HG03439 (cell line): ENCODE data around the gene CLNK.
"Not testable (repeated sequence)": the region's sequence is repeated elsewhere in the genome, so short reads cannot be mapped to it uniquely, and the experiment has no call there.

Experiments
- ATAC-seq: cut with Tn5 transposase; IDR thresholded peaks from one replicate; pipeline ENCODE4 v1.9.1; 2021; ENCODE audit warnings: mild to moderate bottlenecking, moderate library complexity; ENCODE audit not compliant: unreplicated experiment

Gene CLNK

GRCh38 chr4:10579648-10580047 lies 104.9 kb downstream of the CLNK start:
- ATAC-seq, result no peak

GRCh38 chr4:10577508-10578426 lies 106.8 kb downstream of the CLNK start:
- ATAC-seq, result peak; percentile 70

GRCh38 chr4:10577018-10577417 lies 107.5 kb downstream of the CLNK start:
- peak; percentile 57 for ATAC-seq

GRCh38 chr4:10576236-10576635 lies 108.3 kb downstream of the CLNK start:
- ATAC-seq, result no peak

- ATAC-seq, result no peak
Measured at GRCh38 chr4:10575414-10575813, 109.2 kb downstream of the CLNK start.

- not testable (repeated sequence) for ATAC-seq
Measured at GRCh38 chr4:10574553-10574952, 110.0 kb downstream of the CLNK start.

GRCh38 chr4:10571909-10572308 lies 112.7 kb downstream of the CLNK start:
- no peak for ATAC-seq

GRCh38 chr4:10569491-10569890 lies 115.1 kb downstream of the CLNK start:
- ATAC-seq, result no peak

- ATAC-seq, result no peak
Measured at GRCh38 chr4:10567766-10568165, 116.8 kb downstream of the CLNK start.

GRCh38 chr4:10565166-10565780 lies 119.3 kb downstream of the CLNK start:
- ATAC-seq, result no peak

- ATAC-seq, result peak; percentile 85
Measured at GRCh38 chr4:10554694-10555093, 129.9 kb downstream of the CLNK start.

- ATAC-seq, result no peak
Measured at GRCh38 chr4:10554121-10554520, 130.4 kb downstream of the CLNK start.

GRCh38 chr4:10552591-10553280 lies 131.8 kb downstream of the CLNK start:
- no peak for ATAC-seq

GRCh38 chr4:10535912-10536311 lies 148.7 kb downstream of the CLNK start:
- ATAC-seq, result no peak

GRCh38 chr4:10534820-10535219 lies 149.7 kb downstream of the CLNK start:
- ATAC-seq, result no peak

- ATAC-seq, result no peak
Measured at GRCh38 chr4:10532155-10532554, 152.4 kb downstream of the CLNK start.

GRCh38 chr4:10530137-10530786 lies 154.3 kb downstream of the CLNK start:
- ATAC-seq, result no peak

GRCh38 chr4:10529291-10530136 lies 155.1 kb downstream of the CLNK start:
- no peak for ATAC-seq

- no peak for ATAC-seq
Measured at GRCh38 chr4:10527438-10527837, 157.1 kb downstream of the CLNK start.
